Ishikawa (cell line): ENCODE data around the gene ERICH6.

Source experiments
- EGR1 ChIP-seq: IDR thresholded peaks from 2 replicates; pipeline ENCODE4 v1.6.1; 2012
- EP300 ChIP-seq: IDR thresholded peaks from 2 replicates; pipeline ENCODE4 v1.6.1; 2012; ENCODE audit warnings: borderline replicate concordance
- RAD21 ChIP-seq: IDR thresholded peaks from 2 replicates; pipeline ENCODE4 v1.6.1; 2012; ENCODE audit warnings: low read depth
- TCF12 ChIP-seq: IDR thresholded peaks from 2 replicates; pipeline ENCODE4 v1.6.1; 2012; ENCODE audit warnings: low read depth
- YY1 ChIP-seq: IDR thresholded peaks from 2 replicates; pipeline ENCODE4 v1.6.1; 2012; ENCODE audit warnings: low read depth
- TF ChIP-seq, protein P1 (sequence below): IDR thresholded peaks from 2 replicates; pipeline ENCODE4 v1.6.1; 2012
- TF ChIP-seq, protein P2 (sequence below): IDR thresholded peaks from 2 replicates; pipeline ENCODE4 v1.6.1; 2012; ENCODE audit warnings: low read depth, mild to moderate bottlenecking

DNA sequence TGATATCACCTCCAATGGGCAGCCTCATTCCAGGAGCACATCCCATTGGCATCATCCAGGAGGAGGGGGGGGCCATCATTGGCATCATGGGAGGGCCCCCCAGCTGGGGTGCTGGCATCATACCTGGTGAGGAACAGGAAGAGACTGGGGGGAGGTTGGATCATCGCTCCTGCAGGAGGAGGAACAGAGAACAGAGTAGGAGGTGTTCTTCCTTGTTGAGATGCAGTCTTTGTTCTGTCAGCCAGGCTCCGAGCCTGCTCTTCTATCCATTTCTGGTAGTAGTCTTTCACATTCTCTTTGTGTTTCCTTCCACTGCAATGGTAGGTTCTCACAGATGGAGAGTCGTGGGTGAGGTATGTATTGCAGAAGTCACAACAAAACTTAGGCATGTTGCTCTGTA lies 16.7 kb upstream of the ERICH6 start:
- TF ChIP-seq TCF12: no peak
- TF ChIP-seq EGR1: no peak
- TF ChIP-seq EP300: no peak
- TF ChIP-seq RAD21: no peak
- TF ChIP-seq, protein P1, sequence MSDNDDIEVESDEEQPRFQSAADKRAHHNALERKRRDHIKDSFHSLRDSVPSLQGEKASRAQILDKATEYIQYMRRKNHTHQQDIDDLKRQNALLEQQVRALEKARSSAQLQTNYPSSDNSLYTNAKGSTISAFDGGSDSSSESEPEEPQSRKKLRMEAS: no peak
- TF ChIP-seq, protein P2, sequence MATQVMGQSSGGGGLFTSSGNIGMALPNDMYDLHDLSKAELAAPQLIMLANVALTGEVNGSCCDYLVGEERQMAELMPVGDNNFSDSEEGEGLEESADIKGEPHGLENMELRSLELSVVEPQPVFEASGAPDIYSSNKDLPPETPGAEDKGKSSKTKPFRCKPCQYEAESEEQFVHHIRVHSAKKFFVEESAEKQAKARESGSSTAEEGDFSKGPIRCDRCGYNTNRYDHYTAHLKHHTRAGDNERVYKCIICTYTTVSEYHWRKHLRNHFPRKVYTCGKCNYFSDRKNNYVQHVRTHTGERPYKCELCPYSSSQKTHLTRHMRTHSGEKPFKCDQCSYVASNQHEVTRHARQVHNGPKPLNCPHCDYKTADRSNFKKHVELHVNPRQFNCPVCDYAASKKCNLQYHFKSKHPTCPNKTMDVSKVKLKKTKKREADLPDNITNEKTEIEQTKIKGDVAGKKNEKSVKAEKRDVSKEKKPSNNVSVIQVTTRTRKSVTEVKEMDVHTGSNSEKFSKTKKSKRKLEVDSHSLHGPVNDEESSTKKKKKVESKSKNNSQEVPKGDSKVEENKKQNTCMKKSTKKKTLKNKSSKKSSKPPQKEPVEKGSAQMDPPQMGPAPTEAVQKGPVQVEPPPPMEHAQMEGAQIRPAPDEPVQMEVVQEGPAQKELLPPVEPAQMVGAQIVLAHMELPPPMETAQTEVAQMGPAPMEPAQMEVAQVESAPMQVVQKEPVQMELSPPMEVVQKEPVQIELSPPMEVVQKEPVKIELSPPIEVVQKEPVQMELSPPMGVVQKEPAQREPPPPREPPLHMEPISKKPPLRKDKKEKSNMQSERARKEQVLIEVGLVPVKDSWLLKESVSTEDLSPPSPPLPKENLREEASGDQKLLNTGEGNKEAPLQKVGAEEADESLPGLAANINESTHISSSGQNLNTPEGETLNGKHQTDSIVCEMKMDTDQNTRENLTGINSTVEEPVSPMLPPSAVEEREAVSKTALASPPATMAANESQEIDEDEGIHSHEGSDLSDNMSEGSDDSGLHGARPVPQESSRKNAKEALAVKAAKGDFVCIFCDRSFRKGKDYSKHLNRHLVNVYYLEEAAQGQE: no peak
- no peak for TF ChIP-seq YY1
